Measurements from ENCODE around the gene RIOK2.

GRCh38 chr5:97111616-97112015, 71.4 kb downstream of the RIOK2 start:
- no peak for TF ChIP-seq ZNF565 (CRISPR knock-in tag; conservative IDR thresholded peaks at IDR 0.05; ENCODE audit: low read depth)
- TF ChIP-seq ARNTL (CRISPR knock-in tag; IDR thresholded peaks at IDR 0.05; ENCODE audit: borderline replicate concordance, low read depth), result no peak
- TF ChIP-seq GLIS3 (CRISPR knock-in tag; IDR thresholded peaks at IDR 0.05), result no peak
- no peak for TF ChIP-seq CSDC2 (CRISPR knock-in tag; IDR thresholded peaks at IDR 0.05)
- TF ChIP-seq PATZ1 (CRISPR knock-in tag; IDR thresholded peaks at IDR 0.05; ENCODE audit: borderline replicate concordance), result no peak
- no peak for TF ChIP-seq PPARA (CRISPR knock-in tag; IDR thresholded peaks at IDR 0.05; ENCODE audit: borderline replicate concordance)
- TF ChIP-seq TCF4 (CRISPR knock-in tag; IDR thresholded peaks at IDR 0.05; ENCODE audit: borderline replicate concordance), result no peak
- TF ChIP-seq ZFP3 (CRISPR knock-in tag; IDR thresholded peaks at IDR 0.05), result no peak
- no peak for TF ChIP-seq CREB5 (CRISPR knock-in tag; IDR thresholded peaks at IDR 0.05; ENCODE audit: low read depth)
- TF ChIP-seq SNAI2 (CRISPR knock-in tag; IDR thresholded peaks at IDR 0.05), result no peak
